HEK293T (cell line): ENCODE results near the gene PRKG1.

Source experiments
- CTCF ChIA-PET: fragments of 350-600 bp; formaldehyde crosslinking; extraction: SDS; loops from one replicate; lab custom pipeline; 2021; ENCODE audit warnings: antibody characterized with exemption, inconsistent platforms; lab: Yijun Ruan, JAX
- POLR2A ChIA-PET: fragments of 350-600 bp; formaldehyde crosslinking; extraction: SDS; loops from one replicate; lab custom pipeline; 2020; ENCODE audit warnings: antibody characterized with exemption, inconsistent platforms; lab: Yijun Ruan, JAX
- DNase-seq: peaks from one replicate; pipeline ENCODE4 v3.0.0; 2012; ENCODE audit warnings: mixed read lengths; ENCODE audit errors: extremely low spot score
- ARNT ChIP-seq: fragments of 450-650 bp; IDR thresholded peaks from 2 replicates; pipeline ENCODE4 v1.6.1; 2017; ENCODE audit warnings: mild to moderate bottlenecking
- BHLHE40 ChIP-seq: fragments of 450-650 bp; IDR thresholded peaks from 2 replicates; pipeline ENCODE4 v1.6.1; 2016; ENCODE audit warnings: mild to moderate bottlenecking, moderate library complexity, borderline replicate concordance
- CTBP1 ChIP-seq: fragments of 450-650 bp; IDR thresholded peaks from 2 replicates; pipeline ENCODE4 v1.6.1; 2016; ENCODE audit warnings: borderline replicate concordance
- ELF4 ChIP-seq: fragments of 450-650 bp; IDR thresholded peaks from 2 replicates; pipeline ENCODE4 v1.6.1; 2017; ENCODE audit warnings: antibody characterized with exemption
- FOXA1 ChIP-seq: fragments of 450-650 bp; IDR thresholded peaks from 2 replicates; pipeline ENCODE4 v1.6.1; 2016; ENCODE audit warnings: mild to moderate bottlenecking
- FOXK2 ChIP-seq: fragments of 450-650 bp; IDR thresholded peaks from 2 replicates; pipeline ENCODE4 v1.6.1; 2016; ENCODE audit warnings: mild to moderate bottlenecking
- FOXM1 ChIP-seq: fragments of 450-650 bp; IDR thresholded peaks from 2 replicates; pipeline ENCODE4 v1.6.1; 2017; ENCODE audit warnings: mild to moderate bottlenecking, borderline replicate concordance
- HDGF ChIP-seq: fragments of 450-650 bp; IDR thresholded peaks from 2 replicates; pipeline ENCODE4 v1.6.1; 2017; ENCODE audit warnings: antibody characterized with exemption, borderline replicate concordance
- L3MBTL2 ChIP-seq: fragments of 450-650 bp; conservative IDR thresholded peaks from 2 replicates; pipeline ENCODE4 v1.6.1; 2016; ENCODE audit warnings: mild to moderate bottlenecking
- LEF1 ChIP-seq: fragments of 450-650 bp; IDR thresholded peaks from 2 replicates; pipeline ENCODE4 v1.6.1; 2017; ENCODE audit warnings: mild to moderate bottlenecking, borderline replicate concordance
- NFRKB ChIP-seq: fragments of 450-650 bp; IDR thresholded peaks from 2 replicates; pipeline ENCODE4 v1.6.1; 2016; ENCODE audit warnings: mild to moderate bottlenecking, moderate library complexity
- SP1 ChIP-seq: fragments of 450-650 bp; IDR thresholded peaks from 2 replicates; pipeline ENCODE4 v1.6.1; 2017
- SUZ12 ChIP-seq: fragments of 450-650 bp; IDR thresholded peaks from 2 replicates; pipeline ENCODE4 v1.6.1; 2016; ENCODE audit warnings: mild to moderate bottlenecking
- TARDBP ChIP-seq: fragments of 450-650 bp; IDR thresholded peaks from 2 replicates; pipeline ENCODE4 v1.6.1; 2016
- ZNF384 ChIP-seq: fragments of 450-650 bp; IDR thresholded peaks from 2 replicates; pipeline ENCODE4 v1.6.1; 2016
- TF ChIP-seq, protein P1 (sequence below): fragments of 450-650 bp; IDR thresholded peaks from 2 replicates; pipeline ENCODE4 v1.6.1; 2016

Gene PRKG1

DNA sequence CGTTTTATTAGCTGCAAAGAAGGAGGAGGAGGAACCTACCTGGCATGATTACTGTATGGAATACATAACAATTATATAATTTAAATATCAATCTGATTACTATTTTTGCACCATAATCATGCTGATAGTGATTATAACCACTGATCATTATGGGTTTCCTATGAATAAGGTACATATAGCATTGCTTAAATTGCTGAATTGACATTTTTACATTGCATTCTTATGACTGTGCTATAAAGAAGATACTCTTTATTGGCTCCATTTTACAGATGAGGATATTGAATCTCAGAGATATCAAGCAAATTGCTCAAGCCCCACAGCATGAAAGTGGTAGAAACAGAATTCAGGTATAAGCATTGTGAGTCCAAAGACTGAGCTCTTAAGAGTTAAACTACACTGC is 1262.9 kb downstream of the PRKG1 start:
- DNase-seq: no peak
- TF ChIP-seq BHLHE40: no peak
- no peak for TF ChIP-seq CTBP1
- TF ChIP-seq ZNF384: no peak
- no peak for TF ChIP-seq SP1
- TF ChIP-seq TARDBP: no peak
- no peak for TF ChIP-seq FOXK2
- no peak for TF ChIP-seq HDGF
- TF ChIP-seq LEF1: no peak
- TF ChIP-seq L3MBTL2: no peak
- no peak for TF ChIP-seq NFRKB
- no peak for TF ChIP-seq FOXM1
- TF ChIP-seq, protein P1, sequence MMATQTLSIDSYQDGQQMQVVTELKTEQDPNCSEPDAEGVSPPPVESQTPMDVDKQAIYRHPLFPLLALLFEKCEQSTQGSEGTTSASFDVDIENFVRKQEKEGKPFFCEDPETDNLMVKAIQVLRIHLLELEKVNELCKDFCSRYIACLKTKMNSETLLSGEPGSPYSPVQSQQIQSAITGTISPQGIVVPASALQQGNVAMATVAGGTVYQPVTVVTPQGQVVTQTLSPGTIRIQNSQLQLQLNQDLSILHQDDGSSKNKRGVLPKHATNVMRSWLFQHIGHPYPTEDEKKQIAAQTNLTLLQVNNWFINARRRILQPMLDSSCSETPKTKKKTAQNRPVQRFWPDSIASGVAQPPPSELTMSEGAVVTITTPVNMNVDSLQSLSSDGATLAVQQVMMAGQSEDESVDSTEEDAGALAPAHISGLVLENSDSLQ: no peak
- TF ChIP-seq ARNT: no peak
- TF ChIP-seq ELF4: no peak
- no peak for TF ChIP-seq SUZ12
- CTCF ChIA-PET: interaction anchor here (1.4 kb wide), 1 partner anchor 23 kb away, joined by 7 read pairs; the partner anchor contains the start of gene DKK1
- POLR2A ChIA-PET: no interaction called here

DNA sequence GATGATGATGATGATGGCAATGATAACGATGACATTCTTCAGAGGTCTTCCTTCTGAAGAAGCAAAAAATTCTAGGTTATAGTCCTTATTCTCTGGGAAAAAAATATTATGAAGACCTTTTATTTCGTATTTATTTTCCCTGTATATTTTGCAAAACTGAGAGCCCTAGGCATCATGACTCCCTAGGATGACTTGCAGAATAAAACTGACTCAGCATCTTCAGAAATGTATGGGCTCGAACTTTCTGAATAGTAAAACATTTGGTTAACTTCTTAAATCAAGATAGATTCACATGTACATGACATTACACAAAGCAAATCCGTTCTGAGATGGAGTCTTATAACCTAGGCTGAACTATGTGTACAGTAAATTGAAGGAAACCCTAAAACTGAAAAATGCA is 1269.2 kb downstream of the PRKG1 start:
- ChIA-PET POLR2A (no interaction called here), CTCF (no interaction called here)
- DNase-seq: no peak
- TF ChIP-seq ARNT: no peak
- TF ChIP-seq CTBP1: no peak
- no peak for TF ChIP-seq L3MBTL2
- no peak for TF ChIP-seq SUZ12
- TF ChIP-seq ZNF384: no peak
- no peak for TF ChIP-seq FOXA1

DNA sequence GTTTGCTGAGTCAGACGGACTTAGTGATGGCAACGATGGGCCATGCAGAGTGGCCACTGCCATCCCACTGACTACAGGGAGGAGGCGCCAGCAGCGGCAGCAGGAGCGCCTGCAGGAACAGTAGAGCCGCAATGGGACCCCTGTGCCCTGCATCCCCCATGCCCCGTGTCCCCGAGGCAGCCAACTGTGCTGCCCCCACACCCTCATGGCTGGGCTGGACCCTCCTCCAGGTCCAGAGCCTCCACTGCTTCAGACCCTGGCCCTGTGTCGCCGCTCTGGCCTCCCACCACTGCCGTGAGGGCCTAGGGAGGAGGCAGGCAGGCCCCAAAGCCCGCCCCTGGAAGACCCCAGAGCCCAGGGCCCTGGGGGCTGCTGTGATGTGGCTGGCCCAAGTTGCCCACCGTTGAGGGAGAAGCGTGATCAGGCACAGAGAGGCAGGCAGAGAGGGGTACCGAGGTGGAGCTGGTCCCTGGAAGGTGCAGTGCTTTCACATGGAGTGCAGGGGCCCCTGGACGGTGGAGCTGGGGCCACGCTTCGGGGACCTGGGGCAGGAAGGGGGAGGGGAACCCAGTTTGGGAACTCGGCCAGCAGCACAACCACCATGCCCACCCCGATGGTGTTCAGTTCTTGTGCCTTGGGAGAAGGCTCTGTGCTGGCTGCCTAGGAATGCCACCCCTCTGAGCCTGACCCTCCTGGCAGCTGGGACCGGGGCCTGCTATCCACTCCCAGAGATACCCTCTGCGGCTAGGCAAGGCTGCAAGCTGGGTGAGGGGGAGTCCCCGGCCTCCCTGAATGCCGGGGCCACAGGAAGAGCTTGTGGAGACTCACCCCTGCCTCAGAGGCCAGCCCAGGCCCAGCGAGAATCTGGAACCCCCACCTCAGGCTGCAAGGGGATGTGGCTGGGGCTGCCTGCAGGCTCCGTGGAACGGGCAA is 1272.4 kb downstream of the PRKG1 start:
- TF ChIP-seq HDGF (no peak), SUZ12 (no peak), TARDBP (no peak), NFRKB (no peak), BHLHE40 (no peak)
- TF ChIP-seq, protein P1: no peak
- POLR2A ChIA-PET: no interaction called here
- no peak for DNase-seq
- CTCF ChIA-PET: no interaction called here

DNA sequence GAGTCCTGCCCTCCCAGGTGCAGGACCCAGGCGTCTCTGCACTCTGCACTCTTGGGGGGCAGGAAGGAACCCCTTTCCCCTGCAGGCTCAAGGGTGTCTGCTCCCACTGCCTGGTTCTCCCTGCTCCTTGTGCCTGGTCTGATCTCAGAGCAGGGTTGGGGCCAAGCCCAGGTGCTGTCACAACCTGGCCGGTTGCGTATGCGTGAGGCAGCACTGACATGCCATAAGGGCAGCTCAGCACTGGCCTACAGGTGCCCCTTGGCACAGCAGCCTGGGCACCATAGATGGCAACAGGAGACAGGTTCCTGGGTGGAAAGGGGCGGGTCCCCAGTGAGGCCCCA is 1273.0 kb downstream of the PRKG1 start:
- TF ChIP-seq FOXK2 (no peak), SUZ12 (no peak), LEF1 (no peak), BHLHE40 (no peak), NFRKB (no peak), TARDBP (no peak), CTBP1 (no peak), FOXA1 (no peak), ZNF384 (no peak)
- TF ChIP-seq, protein P1: no peak
- CTCF ChIA-PET: no interaction called here
- POLR2A ChIA-PET: no interaction called here
- no peak for DNase-seq
